CD4-positive, alpha-beta memory T cell (primary cell): Measurements from ENCODE around the gene LPP. TPM values are rescaled to one million over a fixed set of nuclear protein-coding genes. Genes with fewer than 3 reads are reported as not detected.
A peak's percentile ranks its signal among the peaks of the same experiment; 100 is the strongest.

ENCODE experiments used
- CTCF ChIA-PET: fragments of 350-600 bp; sonication (Branson Sonifier 250); formaldehyde crosslinking; loops from one replicate; lab custom pipeline; 2021; ENCODE audit warnings: inconsistent platforms; ENCODE audit not compliant: partially characterized antibody; lab: Charles Lee
- POLR2A ChIA-PET: fragments of 350-600 bp; sonication (Branson Sonifier 250); formaldehyde crosslinking; loops from one replicate; lab custom pipeline; 2021; ENCODE audit not compliant: partially characterized antibody; lab: Charles Lee
- DNase-seq, 5 donors: peaks; one replicate each; pipeline versions ENCODE4 v3.0.0 to v3.0.0-alpha.2; 2020 to 2022; ENCODE audit warnings: mixed read lengths in 1 of 5
- H3K27ac ChIP-seq: one replicate; pipeline ENCODE4 v1.7.0; 2013; ENCODE audit warnings: low read depth, low read length
- H3K27me3 ChIP-seq: 2 replicates; pipeline ENCODE4 v1.7.0; 2013; ENCODE audit warnings: mild to moderate bottlenecking, low read length, moderate library complexity; ENCODE audit not compliant: insufficient read depth
- H3K36me3 ChIP-seq: 2 replicates; pipeline ENCODE4 v1.7.0; 2013; ENCODE audit warnings: mild to moderate bottlenecking, low read length, moderate library complexity; ENCODE audit not compliant: insufficient read depth
- H3K4me1 ChIP-seq: 2 replicates; pipeline ENCODE4 v1.7.0; 2013; ENCODE audit warnings: mild to moderate bottlenecking, low read length, moderate library complexity; ENCODE audit not compliant: insufficient read depth
- H3K4me3 ChIP-seq, 2 donors: one replicate each; pipeline ENCODE4 v1.7.0; 2013; ENCODE audit warnings: low read length in 2 of 2, mild to moderate bottlenecking in 1 of 2
- H3K9me3 ChIP-seq, 2 donors: one replicate each; pipeline ENCODE4 v1.7.0; 2013; ENCODE audit warnings: low read length in 2 of 2, control low read depth in 1 of 2; ENCODE audit not compliant: control insufficient read depth in 1 of 2
- H3K27ac Mint-ChIP-seq, 7 donors: one replicate each; pipeline ENCODE4 v1.8.0; 2020 to 2021; ENCODE audit warnings: mixed read lengths in 7 of 7, mild to moderate bottlenecking in 6 of 7, inconsistent platforms in 3 of 7, moderate library complexity in 3 of 7
- H3K27me3 Mint-ChIP-seq, 2 donors: one replicate each; pipeline ENCODE4 v1.8.0; 2020 to 2021; ENCODE audit warnings: mixed read lengths in 2 of 2
- H3K36me3 Mint-ChIP-seq, 2 donors: one replicate each; pipeline ENCODE4 v1.8.0; 2020 to 2021; ENCODE audit warnings: mixed read lengths in 2 of 2, inconsistent platforms in 1 of 2, mild to moderate bottlenecking in 1 of 2
- H3K4me1 Mint-ChIP-seq, 4 donors: one replicate each; pipeline ENCODE4 v1.8.0; 2020 to 2021; ENCODE audit warnings: mixed read lengths in 4 of 4, mild to moderate bottlenecking in 1 of 4
- H3K4me3 Mint-ChIP-seq, 8 donors: one replicate each; pipeline ENCODE4 v1.8.0; 2020 to 2021; ENCODE audit warnings: mixed read lengths in 8 of 8, mild to moderate bottlenecking in 7 of 8, moderate library complexity in 6 of 8, inconsistent platforms in 3 of 8
- H3K9me3 Mint-ChIP-seq, 8 donors: one replicate each; pipeline ENCODE4 v1.8.0; 2020 to 2021; ENCODE audit warnings: mixed read lengths in 8 of 8, mild to moderate bottlenecking in 5 of 8, inconsistent platforms in 3 of 8, moderate library complexity in 1 of 8
- intact Hi-C: fragments of 100-400 bp; cut with micrococcal nuclease; formaldehyde crosslinking; loops from one replicate; pipeline ENCODE4 v1.15.1; 2023
- polyA plus RNA-seq, 2 donors: library from polyadenylated mRNA; unstranded; fragments of 300-500 nt; fragmentation: Illumina TruSeq; gene quantifications; one replicate each; pipeline ENCODE4 v1.2.3, GENCODE V29; 2021
- total RNA-seq, 2 experiments: library from RNA; stranded (reverse); gene quantifications; one replicate each; pipeline ENCODE4 v1.2.3, GENCODE V29; 2021

The LPP gene
- total and polyA plus RNA-seq, 4 experiments from 2014 or later = 10.4 to 27.2 (median 24.7) TPM

GRCh38 chr3:188150982-188151381 is 3.0 kb upstream of the LPP start:
- H3K4me1 Mint-ChIP-seq = peaks cover 29 to 59% (median 40%) of the 10 kb centered on the region in 4 donors
- no peaks in the 10 kb centered on the region for H3K9me3 ChIP-seq
- H3K9me3 Mint-ChIP-seq = no peaks in the 10 kb centered on the region
- H3K4me3 ChIP-seq = no peak overlapping the region
- intact Hi-C loops = loop anchor here (5.0 to 10.0 kb wide), 2 partner anchors 154 to 984 kb away; no protein-coding TSS in a partner anchor
- no peak for DNase-seq
- ChIA-PET POLR2A (interaction anchor here (0.8 kb wide), 1 partner anchor 175 kb away, joined by 3 read pairs; no protein-coding TSS in a partner anchor), CTCF (interaction anchor here (1.2 kb wide), 1 partner anchor 38 kb away, joined by 3 read pairs; no protein-coding TSS in a partner anchor)
- peak overlapping the region in 2 of 7 donors; percentile 30 to 70 for H3K27ac Mint-ChIP-seq
- no peaks in the 10 kb centered on the region for H3K27me3 ChIP-seq
- H3K36me3 ChIP-seq = no peaks in the 10 kb centered on the region
- H3K4me3 Mint-ChIP-seq = no peak overlapping the region
- no peak overlapping the region for H3K27ac ChIP-seq
- H3K4me1 ChIP-seq = peaks cover 32% of the 10 kb centered on the region
- no peaks in the 10 kb centered on the region for H3K27me3 Mint-ChIP-seq
- peaks cover 0 to 5% of the 10 kb centered on the region in 2 donors for H3K36me3 Mint-ChIP-seq

GRCh38 chr3:188151438-188151837 is 2.5 kb upstream of the LPP start:
- Mint-ChIP-seq H3K4me3 (no peak overlapping the region), H3K27me3 (no peaks in the 10 kb centered on the region), H3K27ac (no peak overlapping the region), H3K9me3 (no peaks in the 10 kb centered on the region), H3K36me3 (peaks cover 0 to 5% of the 10 kb centered on the region in 2 donors), H3K4me1 (peaks cover 32 to 64% (median 45%) of the 10 kb centered on the region in 4 donors)
- peaks cover 37% of the 10 kb centered on the region for H3K4me1 ChIP-seq
- H3K4me3 ChIP-seq = no peak overlapping the region
- H3K27ac ChIP-seq = no peak overlapping the region
- ChIA-PET CTCF (no interaction called here), POLR2A (interaction anchor here (0.7 kb wide), 1 partner anchor 160 kb away, joined by 3 read pairs; no protein-coding TSS in a partner anchor)
- H3K36me3 ChIP-seq = no peaks in the 10 kb centered on the region
- no peak for DNase-seq
- no peaks in the 10 kb centered on the region for H3K9me3 ChIP-seq
- intact Hi-C loops = loop anchor here (5.0 to 10.0 kb wide), 2 partner anchors 154 to 983 kb away; no protein-coding TSS in a partner anchor
- no peaks in the 10 kb centered on the region for H3K27me3 ChIP-seq

- Histone ChIP-seq H3K27ac (peak overlapping the region; percentile 76), H3K27me3 (no peaks in the 10 kb centered on the region), H3K4me3 (peak overlapping the region; percentile 52 to 79), H3K9me3 (no peaks in the 10 kb centered on the region), H3K36me3 (no peaks in the 10 kb centered on the region), H3K4me1 (peaks cover 51% of the 10 kb centered on the region)
- Mint-ChIP-seq H3K36me3 (peaks cover 0 to 5% of the 10 kb centered on the region in 2 donors), H3K27me3 (no peaks in the 10 kb centered on the region), H3K4me3 (peak overlapping the region; percentile 86 to 96 (median 90)), H3K4me1 (peaks cover 40 to 73% (median 52%) of the 10 kb centered on the region in 4 donors), H3K9me3 (no peaks in the 10 kb centered on the region), H3K27ac (peak overlapping the region; percentile 80 to 91 (median 88))
- ChIA-PET POLR2A (interaction anchor here (0.6 to 3.0 kb wide), 10 partner anchors 13 to 414 kb away, joined by 3 to 21 read pairs (median 8); partner anchors contain the start of gene BCL6), CTCF (interaction anchor here (0.8 to 2.7 kb wide), 3 partner anchors 53 to 413 kb away, joined by 3 to 20 read pairs (median 6); no protein-coding TSS in a partner anchor)
- DNase-seq = peak in 1 of 5 donors; percentile 40
- intact Hi-C loops = loop anchor here (5.0 to 10.0 kb wide), 2 partner anchors 156 to 982 kb away; no protein-coding TSS in a partner anchor
Observed at GRCh38 chr3:188152660-188153436, 1.1 kb upstream of the LPP start.

- intact Hi-C loops = loop anchor here (1.0 to 10.0 kb wide), 4 partner anchors 156 to 981 kb away; partner anchors contain the start of gene BCL6
- H3K27ac Mint-ChIP-seq = peak overlapping the region; percentile 80 to 91 (median 88)
- peaks cover 39 to 73% (median 51%) of the 10 kb centered on the region in 4 donors for H3K4me1 Mint-ChIP-seq
- Histone ChIP-seq H3K4me1 (peaks cover 49% of the 10 kb centered on the region), H3K9me3 (no peaks in the 10 kb centered on the region), H3K4me3 (peak overlapping the region; percentile 52 to 79), H3K27me3 (no peaks in the 10 kb centered on the region), H3K36me3 (no peaks in the 10 kb centered on the region), H3K27ac (peak overlapping the region; percentile 76)
- H3K27me3 Mint-ChIP-seq = no peaks in the 10 kb centered on the region
- H3K9me3 Mint-ChIP-seq = no peaks in the 10 kb centered on the region
- peak overlapping the region; percentile 86 to 96 (median 90) for H3K4me3 Mint-ChIP-seq
- ChIA-PET CTCF (interaction anchor here (0.8 to 2.7 kb wide), 4 partner anchors 53 to 414 kb away, joined by 3 to 20 read pairs (median 4); no protein-coding TSS in a partner anchor), POLR2A (interaction anchor here (0.6 to 3.0 kb wide), 12 partner anchors 13 to 415 kb away, joined by 3 to 21 read pairs (median 6); partner anchors contain the start of gene BCL6)
- peaks cover 0 to 5% of the 10 kb centered on the region in 2 donors for H3K36me3 Mint-ChIP-seq
- DNase-seq = peak in 1 of 5 donors; percentile 68
Observed at GRCh38 chr3:188153437-188154013, 432 bp upstream of the LPP start.

GRCh38 chr3:188154809-188155574 is 1.0 kb downstream of the LPP start:
- intact Hi-C loops = loop anchor here (1.0 to 10.0 kb wide), 4 partner anchors 158 to 980 kb away; partner anchors contain the start of gene BCL6
- Mint-ChIP-seq H3K4me1 (peaks cover 47 to 75% (median 58%) of the 10 kb centered on the region in 4 donors), H3K27ac (peak overlapping the region; percentile 91 to 96 (median 92)), H3K27me3 (no peaks in the 10 kb centered on the region), H3K4me3 (peak overlapping the region; percentile 86 to 94 (median 90)), H3K36me3 (peaks cover 0 to 5% of the 10 kb centered on the region in 2 donors), H3K9me3 (no peaks in the 10 kb centered on the region)
- Histone ChIP-seq H3K27ac (peak overlapping the region; percentile 76), H3K4me3 (peak overlapping the region; percentile 67 to 79), H3K36me3 (no peaks in the 10 kb centered on the region), H3K9me3 (no peaks in the 10 kb centered on the region), H3K4me1 (peaks cover 53% of the 10 kb centered on the region), H3K27me3 (no peaks in the 10 kb centered on the region)
- ChIA-PET CTCF (interaction anchor here (0.7 to 2.7 kb wide), 7 partner anchors 16 to 988 kb away, joined by 3 to 20 read pairs (median 3); no protein-coding TSS in a partner anchor), POLR2A (interaction anchor here (0.7 to 3.0 kb wide), 12 partner anchors 11 to 416 kb away, joined by 3 to 21 read pairs (median 6); partner anchors contain the start of gene BCL6)
- no peak for DNase-seq

- no peak for DNase-seq
- ChIA-PET CTCF (no interaction called here), POLR2A (interaction anchor here (1.4 kb wide), 1 partner anchor 179 kb away, joined by 3 read pairs; no protein-coding TSS in a partner anchor)
- intact Hi-C loops = loop anchor here (10.0 kb wide), 1 partner anchor 979 kb away; no protein-coding TSS in a partner anchor
- Histone ChIP-seq H3K4me1 (peaks cover 53% of the 10 kb centered on the region), H3K4me3 (no peak overlapping the region), H3K36me3 (no peaks in the 10 kb centered on the region), H3K27me3 (no peaks in the 10 kb centered on the region), H3K27ac (no peak overlapping the region), H3K9me3 (no peaks in the 10 kb centered on the region)
- Mint-ChIP-seq H3K4me1 (peaks cover 53 to 79% (median 65%) of the 10 kb centered on the region in 4 donors), H3K9me3 (no peaks in the 10 kb centered on the region), H3K36me3 (peaks cover 5 to 6% of the 10 kb centered on the region in 2 donors), H3K27me3 (no peaks in the 10 kb centered on the region), H3K27ac (peak overlapping the region; percentile 35 to 96 (median 72)), H3K4me3 (peak overlapping the region; percentile 11 to 90 (median 46))
Observed at GRCh38 chr3:188156056-188156455, 2.1 kb downstream of the LPP start.
